GM23248 (cell line): ENCODE measurements around the gene CTSO.

ENCODE experiments used
- EZH2 ChIP-seq: fragments of 200-600 bp; sonication (generic); IDR thresholded peaks from 2 replicates; pipeline ENCODE4 v1.6.1; 2018; ENCODE audit warnings: antibody characterized with exemption, mild to moderate bottlenecking; ENCODE audit not compliant: insufficient read depth, poor library complexity, severe bottlenecking
- EZH2phosphoT487 ChIP-seq: fragments of 200-600 bp; sonication (generic); IDR thresholded peaks from 2 replicates; pipeline ENCODE4 v1.6.1; 2018; ENCODE audit warnings: antibody characterized with exemption, moderate library complexity, mild to moderate bottlenecking, low read depth; ENCODE audit not compliant: insufficient read depth

- TF ChIP-seq EZH2, result no peak
- no peak for TF ChIP-seq EZH2phosphoT487
Measured at GRCh38 chr4:155879767-155880166, 73.9 kb downstream of the CTSO start.
